NCI-H1417 treated with DMSO at 0.1 percent for 48 hours (cell line): Measurements from ENCODE around the gene DNAH9.

ENCODE experiments used
- DNase-seq: peaks from one replicate; lab custom pipeline; 2025; lab: John Stamatoyannopoulos, UW

DNAH9 gene

DNA sequence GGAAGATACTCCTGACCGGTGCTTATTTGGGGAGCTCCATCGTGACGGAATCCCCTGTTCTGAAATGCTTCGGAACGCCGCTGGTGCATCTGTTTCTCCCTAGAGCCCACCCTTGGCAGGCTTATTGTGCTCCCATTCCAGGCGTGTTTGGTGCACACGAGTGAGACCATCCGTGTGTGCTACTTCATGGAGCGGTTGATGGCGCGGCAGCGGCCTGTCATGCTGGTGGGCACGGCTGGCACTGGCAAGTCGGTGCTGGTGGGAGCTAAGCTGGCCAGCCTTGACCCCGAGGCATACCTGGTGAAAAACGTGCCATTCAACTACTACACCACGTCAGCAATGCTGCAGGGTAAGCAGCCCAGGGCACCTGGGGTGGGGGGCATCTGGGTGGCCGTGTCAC lies 170.7 kb downstream of the DNAH9 start:
- no peak for DNase-seq

DNA sequence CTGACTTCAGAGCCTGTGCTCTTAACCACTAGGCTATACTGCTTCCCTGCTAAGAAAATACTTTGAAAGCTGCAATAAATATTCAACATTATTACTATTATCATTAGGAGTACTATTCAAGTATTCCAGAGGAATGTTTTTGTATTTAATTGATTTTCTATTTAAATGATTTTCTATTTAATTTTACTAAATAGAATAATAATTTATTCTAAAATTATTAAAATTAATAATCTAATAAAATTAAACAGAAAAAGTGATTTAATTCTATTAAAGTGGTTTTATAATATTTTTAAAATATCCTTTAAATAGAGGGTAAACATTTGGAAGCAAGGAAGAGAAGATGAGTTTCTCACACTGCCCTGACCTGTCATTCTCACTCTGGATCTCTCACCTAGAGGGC lies 173.8 kb downstream of the DNAH9 start:
- DNase-seq: no peak

DNA sequence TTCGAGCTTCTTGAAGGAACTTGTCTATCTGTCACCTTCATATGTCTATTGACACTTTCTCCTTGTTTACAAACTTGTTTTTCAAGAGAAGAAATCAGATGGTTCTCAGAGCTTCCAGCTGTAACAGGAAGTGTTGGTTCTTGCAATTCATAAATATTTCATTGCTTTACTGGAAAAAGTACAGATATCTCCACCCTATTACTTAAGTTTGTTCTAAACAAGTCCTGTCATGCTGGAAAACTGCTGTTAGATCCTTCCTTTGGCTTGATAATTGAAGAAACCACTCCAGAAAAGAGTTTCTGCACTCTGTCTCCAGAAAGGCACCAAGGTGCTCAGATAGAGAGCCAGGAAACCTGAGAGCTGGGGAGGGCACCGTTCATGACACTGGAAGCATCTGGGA lies 181.6 kb downstream of the DNAH9 start:
- DNase-seq: no peak

DNA sequence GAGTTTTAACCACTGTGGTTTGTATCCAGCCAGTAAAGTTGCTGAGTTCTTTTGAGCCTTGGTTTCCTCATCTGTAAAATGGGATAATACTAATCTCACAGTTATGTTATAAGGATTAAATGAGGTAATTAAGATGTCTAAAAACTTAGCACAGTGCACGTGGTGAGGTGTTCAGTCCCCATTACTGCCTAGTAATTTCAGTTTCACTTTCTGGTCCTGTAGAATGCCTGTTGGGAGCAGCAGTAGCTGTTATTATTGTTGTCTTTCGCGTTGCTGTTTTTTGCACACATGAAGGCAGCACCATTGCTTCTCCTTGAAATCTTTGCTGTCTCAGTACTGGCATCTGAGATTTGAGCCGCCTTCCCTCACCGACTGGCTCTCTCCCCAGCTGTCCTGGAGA lies 182.4 kb downstream of the DNAH9 start:
- no peak for DNase-seq

DNA sequence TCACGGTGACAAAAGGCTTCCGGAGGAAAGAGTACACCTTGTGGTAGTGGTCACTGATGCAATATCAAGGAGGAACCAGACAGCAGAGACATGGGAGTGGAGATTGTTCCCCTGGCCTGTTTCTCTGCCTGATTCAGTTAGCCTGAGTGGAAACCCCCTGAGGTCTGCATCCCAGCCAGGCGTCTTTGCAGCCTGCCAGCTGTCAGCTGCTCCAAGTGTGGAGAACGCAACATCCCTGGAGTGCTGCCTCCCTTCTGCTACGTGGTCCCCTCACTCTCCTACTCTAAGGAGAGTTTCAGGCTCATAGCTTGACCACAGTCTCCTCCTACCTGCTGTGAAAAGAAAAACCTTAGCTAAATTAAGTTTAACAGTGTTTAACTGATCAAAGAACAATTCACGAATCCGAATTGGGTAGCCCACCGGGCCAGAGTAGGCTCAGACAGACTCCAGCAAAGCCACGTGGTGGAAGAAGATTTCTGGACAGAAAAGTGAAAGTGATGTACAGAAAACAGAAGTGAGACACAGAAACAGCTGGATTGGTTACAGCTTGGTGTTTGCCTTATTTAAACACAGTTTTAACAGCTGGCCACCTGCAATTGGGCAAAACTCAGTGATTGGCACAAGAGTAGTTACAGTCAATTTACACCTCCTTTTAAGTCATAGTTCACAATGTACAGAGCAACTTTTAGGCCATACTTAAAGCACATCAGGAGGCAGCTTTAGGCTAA lies 188.6 kb downstream of the DNAH9 start:
- no peak for DNase-seq

DNA sequence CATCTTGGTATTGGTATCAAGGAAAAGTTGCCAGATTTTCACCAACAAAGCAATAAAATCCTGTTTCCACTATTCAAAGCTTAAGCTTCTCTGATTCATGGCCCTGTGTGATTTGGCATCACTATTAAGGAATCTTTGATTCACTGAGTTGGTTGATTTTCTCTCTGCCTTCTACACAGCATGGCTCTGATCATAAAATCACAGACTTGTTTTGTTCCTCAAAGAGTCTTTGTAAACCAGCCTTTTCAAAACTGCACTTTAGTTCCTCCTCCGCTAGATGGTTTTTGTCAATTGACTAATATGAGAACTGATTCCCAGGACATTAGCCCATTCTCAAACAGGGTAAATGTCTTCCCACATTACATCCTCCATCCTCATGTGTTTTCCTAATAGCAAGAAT lies 197.6 kb downstream of the DNAH9 start:
- DNase-seq: no peak

DNA sequence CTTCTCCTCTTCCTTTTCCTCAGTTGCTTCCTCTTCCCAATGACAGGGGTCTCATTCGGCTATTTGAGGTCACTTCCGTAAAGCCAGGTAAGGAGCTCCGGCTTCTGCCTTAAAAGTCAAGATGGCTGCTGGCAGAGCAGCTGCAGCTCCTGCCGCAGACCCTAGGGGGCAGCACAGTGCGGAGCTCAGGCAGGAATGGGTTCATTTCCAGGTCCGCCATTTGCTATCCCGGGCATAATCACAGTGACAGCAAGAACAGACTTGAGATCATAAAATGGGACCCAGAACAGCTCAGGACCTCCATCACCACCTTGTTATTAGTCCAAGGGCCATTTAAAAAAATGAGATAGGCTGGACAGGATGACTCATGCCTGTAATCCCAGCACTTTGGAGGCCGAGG lies 199.5 kb downstream of the DNAH9 start:
- no peak for DNase-seq

DNA sequence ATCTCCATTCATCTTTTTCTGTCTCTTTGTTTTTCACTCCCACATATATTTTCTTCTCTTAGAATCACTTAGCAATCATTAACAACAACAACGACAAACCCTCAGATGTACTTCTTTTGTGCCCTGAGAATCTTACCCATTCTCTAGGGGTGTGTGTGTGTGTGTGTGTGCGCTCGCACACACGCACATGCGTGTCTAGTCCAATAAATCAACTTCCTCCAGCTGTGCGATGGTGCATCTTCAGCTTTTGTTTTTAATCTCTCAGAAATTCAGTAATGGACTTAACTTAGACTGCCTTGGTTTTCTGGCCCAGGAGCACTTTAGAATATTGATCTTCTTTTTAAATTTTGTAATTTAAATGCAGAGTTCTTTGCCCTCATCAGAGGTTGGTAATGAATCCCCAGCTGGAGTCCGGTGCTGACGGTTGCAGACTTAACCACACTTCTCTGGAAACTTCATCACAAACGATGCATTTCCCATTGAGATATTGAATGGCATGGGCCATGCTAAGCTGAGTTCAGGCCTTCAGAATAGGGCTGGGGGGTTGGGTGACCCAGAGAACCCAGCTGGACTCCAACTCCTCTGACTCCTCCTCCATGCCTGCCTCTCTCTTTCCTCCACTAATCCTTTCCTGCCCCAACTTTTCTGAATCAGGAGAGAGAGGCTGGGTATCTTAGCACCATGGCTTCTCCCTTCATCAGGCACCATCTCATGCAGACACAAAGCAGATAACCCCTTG lies 205.1 kb downstream of the DNAH9 start:
- DNase-seq: no peak

DNA sequence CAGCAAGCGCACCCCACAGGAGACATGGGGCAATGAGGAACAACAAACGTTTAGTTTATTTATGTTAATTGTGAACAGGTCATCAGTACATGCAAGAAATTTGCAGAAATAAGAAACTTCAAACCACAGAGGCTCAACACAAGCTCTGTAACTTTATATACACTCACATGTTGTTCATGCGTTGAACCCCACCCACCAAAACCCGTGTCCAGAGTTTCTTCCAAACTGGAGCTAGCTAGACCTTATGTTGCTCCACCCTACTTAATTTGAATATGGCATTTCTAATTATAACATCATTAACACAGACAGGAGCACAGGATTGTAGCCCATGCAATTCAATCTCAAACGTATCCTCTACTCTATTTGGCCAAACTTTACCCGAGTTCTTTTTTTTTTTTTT lies 206.9 kb downstream of the DNAH9 start:
- no peak for DNase-seq

DNA sequence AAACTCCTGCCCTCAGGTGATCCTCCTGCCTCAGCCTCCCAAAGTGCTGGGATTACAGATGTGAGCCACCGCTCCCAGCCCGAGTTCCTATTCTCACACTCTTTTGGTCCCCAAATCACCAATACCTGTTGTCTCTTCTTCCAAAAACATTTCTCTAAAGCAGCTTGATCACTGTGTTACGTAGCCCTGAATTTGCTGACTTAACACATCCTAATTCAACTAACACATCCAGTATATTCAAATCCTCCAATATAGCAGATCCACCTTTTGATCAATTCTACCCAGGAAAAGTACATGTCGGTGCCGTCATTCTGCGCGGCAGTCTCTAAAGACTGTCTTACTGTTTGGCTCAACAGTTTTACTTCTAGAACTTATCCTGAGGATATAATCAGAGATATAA lies 207.7 kb downstream of the DNAH9 start:
- no peak for DNase-seq

DNA sequence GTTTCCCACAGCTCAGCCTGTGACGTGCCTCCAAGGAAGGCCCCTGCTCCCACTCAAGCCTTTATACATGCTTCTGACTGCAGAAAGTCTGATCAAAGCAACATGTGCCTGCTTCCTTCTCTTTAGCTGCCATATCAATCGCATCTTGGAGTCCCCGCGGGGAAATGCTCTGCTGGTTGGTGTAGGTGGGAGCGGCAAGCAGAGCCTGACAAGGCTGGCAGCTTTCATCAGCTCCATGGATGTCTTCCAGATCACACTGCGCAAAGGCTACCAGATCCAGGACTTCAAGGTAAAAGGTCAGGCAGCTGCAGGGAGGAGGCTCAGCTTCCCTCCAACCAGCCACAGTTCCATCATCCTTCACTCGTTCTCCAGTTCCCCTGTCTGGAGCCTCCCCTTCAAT lies 209.3 kb downstream of the DNAH9 start:
- no peak for DNase-seq

DNA sequence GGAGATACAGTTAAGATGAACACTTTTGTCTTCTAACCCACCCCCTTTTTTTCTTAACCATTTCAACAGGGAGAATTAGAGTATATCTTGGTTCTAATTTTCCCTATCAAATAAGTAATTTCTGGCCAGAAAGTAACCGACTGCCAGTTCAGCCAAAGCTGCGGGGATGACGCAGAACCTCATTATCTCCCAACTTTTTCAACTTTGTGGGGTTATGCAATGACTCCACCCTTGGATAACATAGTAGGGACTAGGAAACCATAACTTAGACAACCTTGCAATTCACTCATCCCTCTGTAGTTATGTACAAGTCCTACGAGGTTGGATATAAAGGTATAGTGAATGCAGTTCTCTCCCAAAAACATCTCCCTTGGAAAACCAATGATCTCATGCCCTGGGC lies 215.0 kb downstream of the DNAH9 start:
- no peak for DNase-seq

DNA sequence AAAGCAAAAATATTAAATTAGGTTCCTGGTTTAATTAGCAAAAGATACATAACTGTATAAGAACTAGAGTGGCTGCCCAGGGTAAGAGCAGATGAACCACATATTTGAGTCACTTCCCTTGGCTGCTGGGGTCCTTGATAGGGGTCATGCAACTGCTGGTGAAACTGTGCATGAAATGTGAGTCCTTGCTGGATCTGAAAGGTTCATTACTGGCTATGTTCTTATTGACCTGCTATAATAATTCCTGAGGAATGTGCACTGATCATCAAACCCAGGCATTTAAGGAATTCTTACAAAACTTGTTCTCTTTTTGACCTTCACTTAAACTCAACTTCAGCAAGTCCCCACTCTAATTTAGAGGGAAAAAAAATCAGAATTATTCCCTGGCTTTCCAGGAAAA lies 215.6 kb downstream of the DNAH9 start:
- no peak for DNase-seq

DNA sequence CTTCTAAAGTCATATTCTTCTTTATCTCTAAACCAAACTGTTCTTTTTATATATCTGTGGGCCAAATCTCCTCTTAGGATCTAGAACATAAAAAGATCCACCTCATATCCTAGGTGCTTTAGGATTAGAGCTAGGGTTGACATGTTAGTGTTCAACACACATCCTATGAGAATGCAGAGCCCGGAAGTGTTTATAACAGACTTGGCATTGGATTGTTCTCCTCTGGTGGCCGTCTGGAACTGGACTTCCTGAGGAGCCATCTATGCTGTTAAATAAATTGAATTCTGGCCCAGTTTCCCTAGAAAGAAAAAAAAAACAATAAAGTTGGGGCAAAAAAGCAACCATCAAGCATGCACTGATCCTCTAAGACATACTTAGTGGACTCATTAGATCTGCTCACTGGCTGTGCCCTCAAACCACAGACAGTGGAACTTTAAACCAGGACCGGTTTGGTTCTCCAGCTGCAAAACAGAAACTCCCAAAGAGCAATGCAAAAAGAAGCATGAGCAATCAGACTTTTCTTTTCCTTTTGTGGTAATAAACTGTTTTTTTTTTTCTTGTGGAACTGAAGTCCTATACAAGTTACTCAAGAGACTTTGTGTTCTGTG lies 216.5 kb downstream of the DNAH9 start:
- DNase-seq: no peak

DNA sequence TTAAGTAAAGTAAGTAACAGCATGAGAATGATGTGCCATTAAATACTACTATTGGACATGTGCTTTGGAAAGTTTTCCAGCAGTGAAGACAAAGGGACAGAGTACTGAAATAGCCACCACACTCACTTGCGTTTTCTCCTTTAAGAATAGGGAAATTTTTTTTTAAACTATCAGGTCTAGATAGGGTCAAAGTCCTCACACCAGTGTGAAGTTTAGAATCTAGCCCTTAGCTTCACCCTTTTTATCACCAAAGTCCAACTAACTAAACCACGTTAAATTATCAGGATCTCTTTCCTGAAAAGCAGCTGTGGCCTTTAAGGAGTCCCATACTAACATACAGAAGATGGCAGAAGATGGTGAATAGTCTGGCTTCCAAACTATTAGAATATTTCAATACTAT lies 218.1 kb downstream of the DNAH9 start:
- DNase-seq: no peak

DNA sequence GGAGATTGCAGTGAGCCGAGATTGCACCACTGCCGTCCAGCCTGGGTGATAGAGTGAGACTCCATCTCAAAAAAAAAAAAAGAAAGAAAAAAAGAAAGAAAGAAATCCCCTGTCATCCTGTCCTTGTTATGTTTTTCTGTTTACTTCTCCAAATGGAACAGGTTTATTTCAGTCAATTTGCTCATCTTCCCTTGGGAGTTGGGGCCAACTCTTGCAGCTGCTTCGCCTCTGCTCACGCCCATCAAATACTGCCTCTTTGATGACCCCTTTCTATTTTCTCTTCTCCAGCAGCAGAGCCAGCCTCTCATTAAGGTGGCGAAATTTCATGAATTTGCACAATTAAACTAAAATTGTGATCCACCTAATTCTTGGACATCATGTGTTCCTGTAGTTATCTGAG lies 225.6 kb downstream of the DNAH9 start:
- no peak for DNase-seq

DNA sequence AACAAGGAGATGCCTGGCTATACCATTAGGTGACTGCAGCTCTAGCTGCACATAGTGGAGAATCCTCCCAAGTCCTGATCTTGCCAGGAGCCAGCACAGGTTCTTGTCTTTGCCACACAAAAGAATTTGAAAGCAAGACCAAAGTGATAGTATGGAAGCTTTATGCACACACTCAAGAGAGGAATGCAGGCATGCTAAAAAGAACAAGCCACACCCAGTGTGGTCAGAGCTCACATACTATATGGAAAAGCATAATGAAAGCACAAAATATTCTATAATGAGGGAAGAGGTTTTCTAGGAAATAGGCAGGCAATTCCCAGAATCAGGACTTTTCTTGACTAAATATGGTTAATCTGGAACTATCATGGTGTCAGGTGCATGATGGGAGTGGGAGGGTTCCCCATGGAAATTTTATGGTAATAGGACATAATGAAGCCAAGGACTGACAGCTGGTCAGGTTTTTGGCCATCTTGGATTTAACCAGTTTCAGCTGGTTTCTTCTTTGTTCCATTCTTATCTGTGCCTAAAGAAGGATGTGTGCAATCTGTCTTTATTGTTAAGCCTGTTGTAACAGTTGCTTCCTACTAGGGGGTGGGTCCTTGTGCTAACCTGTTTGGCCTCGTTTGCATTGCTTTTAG lies 227.4 kb downstream of the DNAH9 start:
- DNase-seq: no peak

DNA sequence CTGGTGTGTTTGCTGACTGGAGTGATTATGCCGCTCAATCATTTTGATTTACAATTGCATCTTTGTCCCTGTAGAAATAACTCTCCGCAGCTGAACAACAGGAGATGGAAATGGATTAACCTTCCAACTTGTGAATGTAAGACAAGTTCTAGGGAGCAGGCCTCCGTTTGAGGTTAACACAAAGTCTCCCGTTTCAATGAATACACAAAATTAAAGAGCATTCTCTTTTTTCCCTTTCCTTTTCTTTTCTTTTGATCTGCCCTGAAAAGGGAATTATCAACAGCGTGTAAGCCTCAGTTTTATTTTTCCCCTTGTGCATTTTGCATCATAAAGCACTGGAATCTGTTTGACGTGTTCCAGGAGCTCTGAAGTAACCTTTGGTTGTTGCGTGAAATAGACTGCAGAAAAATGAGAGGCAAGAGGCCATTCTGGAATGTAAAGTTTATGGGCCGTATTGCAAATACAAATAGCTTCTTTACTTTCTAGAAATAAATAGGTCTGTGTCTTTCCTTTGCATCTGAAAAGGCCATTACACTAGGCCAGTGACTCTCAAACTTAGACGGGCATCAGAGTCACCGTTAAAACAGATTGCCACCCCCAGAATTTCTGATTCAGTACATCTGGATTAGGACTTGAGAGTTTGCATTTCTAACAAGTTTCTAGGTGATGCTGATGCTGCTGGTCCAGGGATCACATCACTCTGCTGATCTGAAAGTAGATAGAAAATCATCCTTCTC lies 234.3 kb downstream of the DNAH9 start:
- DNase-seq: no peak

DNA sequence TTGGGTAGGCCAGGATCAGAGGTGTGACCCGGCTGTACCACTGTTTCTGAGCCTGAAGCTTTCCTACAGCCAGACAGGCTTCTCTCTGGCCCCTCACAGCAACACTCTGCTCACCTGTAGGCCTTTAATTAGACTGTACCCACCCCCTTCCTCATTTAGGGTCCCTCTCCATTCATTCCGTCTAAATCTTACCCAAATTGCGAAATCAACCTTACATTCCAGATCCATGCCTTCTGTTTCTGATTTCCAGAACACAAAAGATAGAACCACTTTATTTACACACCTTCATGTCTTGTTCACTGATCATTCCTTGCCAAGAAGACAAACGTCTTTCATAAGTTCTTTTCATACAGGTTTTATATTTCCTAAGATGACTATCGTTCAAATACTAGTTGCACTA lies 238.2 kb downstream of the DNAH9 start:
- DNase-seq: no peak

DNA sequence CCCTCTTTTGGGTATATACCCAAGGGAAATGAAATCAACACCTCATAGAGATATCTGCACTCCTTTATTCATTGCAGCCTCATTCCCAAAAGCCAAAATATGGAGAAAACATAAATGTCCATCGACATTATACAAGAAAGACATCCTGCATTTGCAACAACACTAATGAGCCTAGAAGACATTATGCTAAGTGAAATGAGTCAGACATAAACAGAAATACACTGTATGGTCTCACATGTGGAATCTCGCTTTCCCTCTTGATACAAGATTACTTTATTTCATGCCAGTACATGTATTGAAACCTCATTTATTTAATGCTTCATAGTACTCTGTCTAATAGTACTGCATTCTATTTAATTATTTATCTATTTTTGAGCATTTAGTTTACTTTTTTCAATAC lies 241.8 kb downstream of the DNAH9 start:
- DNase-seq: no peak

DNA sequence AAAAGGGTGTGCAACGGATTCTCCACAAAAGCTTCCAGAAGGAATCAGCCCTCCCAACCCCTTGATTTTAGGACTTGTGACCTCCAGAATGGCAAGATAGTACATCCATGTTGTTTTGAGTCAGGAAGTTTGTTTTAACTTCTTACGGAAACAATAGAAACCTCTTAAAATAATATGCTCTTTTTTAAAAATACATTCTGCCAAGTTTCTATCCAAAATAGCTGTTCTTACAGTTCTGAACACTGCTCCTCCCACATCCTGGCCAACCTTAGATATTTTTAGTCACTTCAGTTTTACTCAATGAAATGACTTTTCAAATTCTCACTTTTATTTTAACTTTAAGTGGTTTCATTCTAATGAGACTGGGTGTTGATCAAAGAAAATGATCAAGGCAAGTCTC lies 242.6 kb downstream of the DNAH9 start:
- DNase-seq: no peak

DNA sequence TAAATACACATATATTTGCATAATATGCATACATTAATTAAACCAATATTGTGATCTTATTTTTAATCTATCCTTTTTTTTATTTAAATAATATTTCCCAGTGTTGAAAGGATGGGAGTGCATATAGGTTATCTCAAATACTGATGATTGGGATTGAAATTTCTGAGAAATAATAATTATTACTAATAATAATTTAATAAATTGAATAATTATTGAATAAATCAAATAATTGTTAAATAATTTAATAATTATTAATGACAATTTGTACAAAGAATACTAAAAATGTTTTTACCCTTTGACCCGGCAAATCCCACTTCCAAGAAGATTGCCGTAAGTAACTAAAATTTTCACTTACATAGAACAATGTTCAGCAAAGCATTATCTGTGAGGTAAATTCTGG lies 250.1 kb downstream of the DNAH9 start:
- no peak for DNase-seq
